OCI-LY1 (cell line): ENCODE data around the gene FFAR4.

Source experiments
- H2AFZ ChIP-seq: fragments of 200-600 bp; sonication (generic), shearing (Covaris generic); 2 replicates; pipeline ENCODE4 v1.6.0; 2014; ENCODE audit warnings: antibody characterized with exemption, mild to moderate bottlenecking, low read length
- H3F3A ChIP-seq: fragments of 200-600 bp; sonication (generic), shearing (Covaris generic); 2 replicates; pipeline ENCODE4 v1.6.0; 2014; ENCODE audit warnings: mild to moderate bottlenecking, antibody characterized with exemption, low read length, moderate library complexity; ENCODE audit not compliant: insufficient read depth
- H3K27ac ChIP-seq: fragments of 200-600 bp; sonication (generic); 2 replicates; pipeline ENCODE4 v1.5.1; 2014; ENCODE audit warnings: low read length, mixed run types, mild to moderate bottlenecking, low read depth; ENCODE audit not compliant: poor library complexity, severe bottlenecking
- H3K27me3 ChIP-seq: fragments of 200-600 bp; sonication (generic); 2 replicates; pipeline ENCODE4 v1.6.0; 2014; ENCODE audit warnings: antibody characterized with exemption, mild to moderate bottlenecking, low read length, moderate library complexity; ENCODE audit not compliant: insufficient read depth
- H3K36me3 ChIP-seq: fragments of 200-600 bp; sonication (generic); 2 replicates; pipeline ENCODE4 v1.6.1; 2014; ENCODE audit warnings: mild to moderate bottlenecking, antibody characterized with exemption, low read length, moderate library complexity, mixed read lengths; ENCODE audit not compliant: insufficient read depth
- H3K4me1 ChIP-seq: fragments of 200-600 bp; sonication (generic); 2 replicates; pipeline ENCODE4 v1.5.1; 2014; ENCODE audit warnings: mild to moderate bottlenecking, low read length, moderate library complexity; ENCODE audit not compliant: insufficient read depth, severe bottlenecking
- H3K4me2 ChIP-seq: fragments of 200-600 bp; sonication (generic), shearing (Covaris generic); 2 replicates; pipeline ENCODE4 v1.6.1; 2014; ENCODE audit warnings: low read length
- H3K4me3 ChIP-seq: fragments of 200-600 bp; sonication (generic); 2 replicates; pipeline ENCODE4 v1.5.1; 2014; ENCODE audit warnings: low read length, low read depth, mild to moderate bottlenecking, mixed read lengths; ENCODE audit not compliant: poor library complexity, severe bottlenecking
- H3K79me2 ChIP-seq: fragments of 200-600 bp; shearing (Covaris generic); 2 replicates; pipeline ENCODE4 v1.6.1; 2016; ENCODE audit warnings: mixed run types, low read length, mixed read lengths; ENCODE audit not compliant: insufficient read depth
- H3K9ac ChIP-seq: fragments of 200-600 bp; sonication (generic), shearing (Covaris generic); 2 replicates; pipeline ENCODE4 v1.6.1; 2014; ENCODE audit warnings: mild to moderate bottlenecking, low read length, mixed read lengths
- H3K9me2 ChIP-seq: fragments of 200-600 bp; sonication (generic), shearing (Covaris generic); 2 replicates; pipeline ENCODE4 v1.6.1; 2014; ENCODE audit warnings: low read depth, mild to moderate bottlenecking, low read length, mixed read lengths
- H3K9me3 ChIP-seq: fragments of 200-600 bp; shearing (Covaris generic); 2 replicates; pipeline ENCODE4 v1.6.1; 2014; ENCODE audit warnings: low read length, mixed read lengths
- H4K20me1 ChIP-seq: fragments of 200-600 bp; sonication (generic), shearing (Covaris generic); 2 replicates; pipeline ENCODE4 v1.6.0; 2016; ENCODE audit warnings: mild to moderate bottlenecking, low read length; ENCODE audit not compliant: insufficient read depth
- EZH2 ChIP-seq: fragments of 200-600 bp; sonication (generic), shearing (Covaris generic); IDR thresholded peaks from 2 replicates; pipeline ENCODE4 v1.8.0; 2017; ENCODE audit warnings: borderline replicate concordance, mixed run types, mild to moderate bottlenecking, antibody characterized with exemption, low read length, moderate library complexity, mixed read lengths
- TF ChIP-seq, protein P1 (sequence below): fragments of 200-600 bp; sonication (generic), shearing (Covaris generic); IDR thresholded peaks from 2 replicates; pipeline ENCODE4 v1.5.1; 2017; ENCODE audit warnings: mild to moderate bottlenecking, antibody characterized with exemption, low read length, moderate library complexity, mixed read lengths

FFAR4 gene

DNA sequence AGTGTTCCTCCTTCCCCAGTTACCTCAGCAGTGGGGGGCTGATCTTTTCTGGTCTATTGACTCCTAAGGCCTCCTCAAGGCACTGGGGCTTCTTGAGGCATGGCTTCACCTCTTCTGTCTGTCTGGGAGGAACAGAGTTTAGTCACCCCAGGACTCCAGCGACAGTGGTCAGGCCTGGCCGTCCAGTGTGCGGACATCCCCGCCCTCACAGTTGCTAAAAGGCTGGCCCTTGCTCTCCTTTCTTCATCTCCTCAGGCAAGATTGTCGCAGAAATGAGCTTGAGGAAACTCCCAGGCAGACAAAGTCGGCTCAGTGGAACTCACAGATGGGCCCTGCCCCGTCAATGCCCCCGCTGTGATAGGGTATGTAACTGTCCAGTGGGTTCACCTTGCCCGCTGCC, 7.0 kb upstream of the FFAR4 start:
- H3K9ac ChIP-seq = no peak overlapping the region
- no peaks in the 10 kb centered on the region for H3K9me3 ChIP-seq
- H3K4me3 ChIP-seq = no peak overlapping the region
- no peaks in the 10 kb centered on the region for H3K36me3 ChIP-seq
- H3F3A ChIP-seq = no peaks in the 10 kb centered on the region
- H2AFZ ChIP-seq = no peak overlapping the region
- no peaks in the 10 kb centered on the region for H3K4me1 ChIP-seq
- no peaks in the 10 kb centered on the region for H3K27me3 ChIP-seq
- no peak for TF ChIP-seq EZH2
- TF ChIP-seq, protein P1, sequence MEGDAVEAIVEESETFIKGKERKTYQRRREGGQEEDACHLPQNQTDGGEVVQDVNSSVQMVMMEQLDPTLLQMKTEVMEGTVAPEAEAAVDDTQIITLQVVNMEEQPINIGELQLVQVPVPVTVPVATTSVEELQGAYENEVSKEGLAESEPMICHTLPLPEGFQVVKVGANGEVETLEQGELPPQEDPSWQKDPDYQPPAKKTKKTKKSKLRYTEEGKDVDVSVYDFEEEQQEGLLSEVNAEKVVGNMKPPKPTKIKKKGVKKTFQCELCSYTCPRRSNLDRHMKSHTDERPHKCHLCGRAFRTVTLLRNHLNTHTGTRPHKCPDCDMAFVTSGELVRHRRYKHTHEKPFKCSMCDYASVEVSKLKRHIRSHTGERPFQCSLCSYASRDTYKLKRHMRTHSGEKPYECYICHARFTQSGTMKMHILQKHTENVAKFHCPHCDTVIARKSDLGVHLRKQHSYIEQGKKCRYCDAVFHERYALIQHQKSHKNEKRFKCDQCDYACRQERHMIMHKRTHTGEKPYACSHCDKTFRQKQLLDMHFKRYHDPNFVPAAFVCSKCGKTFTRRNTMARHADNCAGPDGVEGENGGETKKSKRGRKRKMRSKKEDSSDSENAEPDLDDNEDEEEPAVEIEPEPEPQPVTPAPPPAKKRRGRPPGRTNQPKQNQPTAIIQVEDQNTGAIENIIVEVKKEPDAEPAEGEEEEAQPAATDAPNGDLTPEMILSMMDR = no peak
- no peak overlapping the region for H3K4me2 ChIP-seq
- no peaks in the 10 kb centered on the region for H3K79me2 ChIP-seq
- H3K27ac ChIP-seq = no peak overlapping the region
- no peaks in the 10 kb centered on the region for H4K20me1 ChIP-seq
- H3K9me2 ChIP-seq = no peaks in the 10 kb centered on the region

DNA sequence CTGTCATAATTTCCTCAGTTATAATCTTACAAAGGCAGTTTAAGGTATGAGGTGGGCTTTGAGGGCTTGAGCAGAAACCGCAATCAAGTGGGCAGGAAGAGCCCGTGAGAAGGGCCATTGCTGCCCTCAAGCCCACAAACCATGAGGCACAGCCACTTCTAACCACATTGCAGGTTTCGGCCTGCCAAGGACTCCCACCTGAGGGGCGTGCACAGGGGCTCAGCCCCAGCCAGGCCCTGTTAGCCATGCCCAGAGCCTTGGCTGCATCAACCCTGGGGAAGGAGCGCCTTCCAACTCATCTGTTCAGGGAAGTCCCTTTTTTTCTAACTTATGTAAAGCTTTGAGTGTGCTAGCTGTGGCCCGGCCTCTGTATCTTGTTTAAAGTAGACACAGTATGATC, 5.9 kb upstream of the FFAR4 start:
- H3K4me2 ChIP-seq = no peak overlapping the region
- no peak overlapping the region for H3K4me3 ChIP-seq
- H3K9ac ChIP-seq = no peak overlapping the region
- no peaks in the 10 kb centered on the region for H3F3A ChIP-seq
- H3K36me3 ChIP-seq = no peaks in the 10 kb centered on the region
- no peaks in the 10 kb centered on the region for H3K9me3 ChIP-seq
- H2AFZ ChIP-seq = no peak overlapping the region
- H3K4me1 ChIP-seq = no peaks in the 10 kb centered on the region
- H4K20me1 ChIP-seq = no peaks in the 10 kb centered on the region
- H3K27ac ChIP-seq = no peak overlapping the region
- no peaks in the 10 kb centered on the region for H3K9me2 ChIP-seq
- H3K79me2 ChIP-seq = no peaks in the 10 kb centered on the region
- TF ChIP-seq EZH2 = no peak
- TF ChIP-seq, protein P1 = no peak
- H3K27me3 ChIP-seq = no peaks in the 10 kb centered on the region

DNA sequence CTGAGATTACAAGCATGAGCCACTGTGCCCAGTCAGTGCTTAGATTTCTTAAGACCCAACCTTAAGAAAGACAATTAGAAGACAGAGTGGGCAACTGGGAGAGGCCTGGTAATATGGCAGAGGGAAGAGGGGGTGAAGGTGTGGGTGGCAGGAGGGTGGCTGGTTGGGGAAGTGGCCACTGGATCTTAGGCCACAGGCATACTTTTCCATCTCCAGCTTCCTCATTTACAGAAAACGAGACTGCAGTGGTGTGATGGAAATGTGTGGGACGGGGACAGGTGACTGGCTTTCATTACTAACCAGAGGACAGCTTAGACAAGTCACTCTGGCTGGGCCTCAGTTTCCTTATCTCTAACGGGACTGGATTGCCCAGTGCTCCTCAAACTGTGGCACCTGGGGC, 1.0 kb upstream of the FFAR4 start:
- no peaks in the 10 kb centered on the region for H3K79me2 ChIP-seq
- no peaks in the 10 kb centered on the region for H3K9me2 ChIP-seq
- no peaks in the 10 kb centered on the region for H3K9me3 ChIP-seq
- no peak overlapping the region for H3K27ac ChIP-seq
- no peaks in the 10 kb centered on the region for H4K20me1 ChIP-seq
- no peaks in the 10 kb centered on the region for H3K4me1 ChIP-seq
- H3F3A ChIP-seq = no peaks in the 10 kb centered on the region
- no peak overlapping the region for H3K9ac ChIP-seq
- H3K27me3 ChIP-seq = no peaks in the 10 kb centered on the region
- H3K4me2 ChIP-seq = no peak overlapping the region
- TF ChIP-seq, protein P1 = no peak
- no peak for TF ChIP-seq EZH2
- H2AFZ ChIP-seq = no peak overlapping the region
- H3K4me3 ChIP-seq = no peak overlapping the region
- H3K36me3 ChIP-seq = no peaks in the 10 kb centered on the region
